Amniotic stem cell (primary cell): ENCODE measurements around the gene FZR1.
A peak's percentile ranks its signal among the peaks of the same experiment; 100 is the strongest.
"Not testable (repeated sequence)": the region's sequence is repeated elsewhere in the genome, so short reads cannot be mapped to it uniquely, and the experiment has no call there.

Experiments
- DNase-seq: peaks from one replicate; lab custom pipeline; 2025; lab: John Stamatoyannopoulos, UW

Gene FZR1

GRCh38 chr19:3573858-3574637 lies 67.9 kb downstream of the FZR1 start:
- DNase-seq: peak; percentile 87

- DNase-seq: no peak
Measured at GRCh38 chr19:3575260-3575741, 69.2 kb downstream of the FZR1 start.

GRCh38 chr19:3575949-3576673 lies 70.0 kb downstream of the FZR1 start:
- no peak for DNase-seq

GRCh38 chr19:3576696-3577443 lies 70.8 kb downstream of the FZR1 start:
- no peak for DNase-seq

GRCh38 chr19:3577723-3578344 lies 71.7 kb downstream of the FZR1 start:
- no peak for DNase-seq

GRCh38 chr19:3578390-3578789 lies 72.3 kb downstream of the FZR1 start:
- no peak for DNase-seq

GRCh38 chr19:3580156-3580934 lies 74.2 kb downstream of the FZR1 start:
- DNase-seq: peak; percentile 80

- not testable (repeated sequence) for DNase-seq
Measured at GRCh38 chr19:3581792-3582191, 75.7 kb downstream of the FZR1 start.

- DNase-seq: not testable (repeated sequence)
Measured at GRCh38 chr19:3584036-3584802, 78.1 kb downstream of the FZR1 start.

- DNase-seq: no peak
Measured at GRCh38 chr19:3585301-3586126, 79.4 kb downstream of the FZR1 start, which contains the start of gene GIPC3. GIPC3 (plus strand) TSS chr19:3585478; CDS start chr19:3585598, 120 bp downstream.

- no peak for DNase-seq
Measured at GRCh38 chr19:3586127-3586626, 80.1 kb downstream of the FZR1 start.

GRCh38 chr19:3586707-3587346 lies 80.7 kb downstream of the FZR1 start:
- DNase-seq: no peak
